Mucosa of descending colon (tissue), 3 donors: Measurements from ENCODE around the gene NTM. TPM values are rescaled to one million over a fixed set of nuclear protein-coding genes. Genes with fewer than 3 reads are reported as not detected.

Source experiments
- ATAC-seq: fragments of 200-7000 bp; cut with Tn5 transposase; one replicate; pipeline ENCODE4 v1.9.1; 2020; ENCODE audit warnings: mild to moderate bottlenecking, moderate library complexity
- DNase-seq, 3 donors: peaks; one replicate each; pipeline ENCODE4 v3.0.0-alpha.2; 2020
- H3K36me3 ChIP-seq: fragments of 200-600 bp; one replicate; pipeline ENCODE4 v1.8.0; 2021; ENCODE audit warnings: low read depth, mild to moderate bottlenecking
- H3K4me1 ChIP-seq: fragments of 200-600 bp; one replicate; pipeline ENCODE4 v1.8.0; 2021; ENCODE audit warnings: low read depth, mild to moderate bottlenecking
- H3K4me3 ChIP-seq: fragments of 200-600 bp; one replicate; pipeline ENCODE4 v1.8.0; 2021; ENCODE audit warnings: mild to moderate bottlenecking
- H3K9me3 ChIP-seq: fragments of 200-600 bp; one replicate; pipeline ENCODE4 v1.8.0; 2021; ENCODE audit warnings: mild to moderate bottlenecking
- CTCF ChIP-seq: fragments of 200-600 bp; IDR thresholded peaks from one replicate; pipeline ENCODE4 v1.8.0; 2022; ENCODE audit warnings: antibody characterized with exemption, mild to moderate bottlenecking
- intact Hi-C, 2 donors: fragments of 100-400 bp; cut with DNase I in 1 of 2; cut with micrococcal nuclease in 1 of 2; formaldehyde crosslinking; loops; one replicate each; pipeline versions ENCODE4 v1.11.0 to v1.11.1; 2022; cut with DNase I, micrococcal nuclease
- total RNA-seq, 3 donors: library from RNA; stranded (reverse); fragmentation: NEBNext Ultra II Directional in 2 of 3; extraction: Animal tissue kit (Norgen Biotek cat#: 25700) in 2 of 3; gene quantifications; one replicate each; pipeline versions ENCODE4 v1.2.1 to v1.2.4, GENCODE V29; 2021 to 2023
- donor health status: DM: no; HTN: no; CAD: no; lungs with moderate emphysema.
- donor health status: DM: no; HTN: no; CAD: no.
- donor health status: DM: no; HTN: yes; CAD: no.

NTM gene
- total RNA-seq, 3 donors from 2014 or later, result 0.64 to 7.7 (median 1.2) TPM

GRCh38 chr11:132289590-132290256 lies 919.3 kb downstream of the NTM start:
- Histone ChIP-seq H3K4me3 (no peak overlapping the region), H3K4me1 (no peaks in the 10 kb centered on the region), H3K9me3 (no peaks in the 10 kb centered on the region), H3K36me3 (no peaks in the 10 kb centered on the region)
- intact Hi-C loops, result no loop called here
- DNase-seq, result no peak
- no peak for ATAC-seq
- no peak for TF ChIP-seq CTCF

- no peak for TF ChIP-seq CTCF
- Histone ChIP-seq H3K4me3 (no peak overlapping the region), H3K4me1 (no peaks in the 10 kb centered on the region), H3K9me3 (no peaks in the 10 kb centered on the region), H3K36me3 (no peaks in the 10 kb centered on the region)
- intact Hi-C loops, result no loop called here
- ATAC-seq, result no peak
- no peak for DNase-seq
Measured at GRCh38 chr11:132293586-132293985, 923.2 kb downstream of the NTM start.

- H3K9me3 ChIP-seq, result no peaks in the 10 kb centered on the region
- TF ChIP-seq CTCF, result no peak
- intact Hi-C loops, result no loop called here
- H3K4me3 ChIP-seq, result no peak overlapping the region
- no peak for DNase-seq
- no peak for ATAC-seq
- no peaks in the 10 kb centered on the region for H3K4me1 ChIP-seq
- no peaks in the 10 kb centered on the region for H3K36me3 ChIP-seq
Measured at GRCh38 chr11:132296946-132297610, 926.7 kb downstream of the NTM start.

GRCh38 chr11:132298357-132298756 lies 927.9 kb downstream of the NTM start:
- no peak for TF ChIP-seq CTCF
- no peak for ATAC-seq
- Histone ChIP-seq H3K4me1 (no peaks in the 10 kb centered on the region), H3K4me3 (no peak overlapping the region), H3K9me3 (no peaks in the 10 kb centered on the region), H3K36me3 (no peaks in the 10 kb centered on the region)
- DNase-seq, result no peak
- intact Hi-C loops, result no loop called here

GRCh38 chr11:132300283-132300682 lies 929.9 kb downstream of the NTM start:
- no peaks in the 10 kb centered on the region for H3K4me1 ChIP-seq
- intact Hi-C loops, result no loop called here
- H3K36me3 ChIP-seq, result no peaks in the 10 kb centered on the region
- H3K9me3 ChIP-seq, result no peaks in the 10 kb centered on the region
- TF ChIP-seq CTCF, result no peak
- no peak overlapping the region for H3K4me3 ChIP-seq
- no peak for DNase-seq
- no peak for ATAC-seq
